HepG2 (cell line): ENCODE measurements around the gene HPD. TPM values are rescaled to one million over a fixed set of nuclear protein-coding genes. Genes with fewer than 3 reads are reported as not detected.

Experiments
- AHR ChIP-seq: IDR thresholded peaks from 2 replicates; pipeline ENCODE4 v1.6.1; 2018; ENCODE audit warnings: missing genetic modification reagents, missing compliant biosample characterization
- ARNTL ChIP-seq: sonication (generic); formaldehyde crosslinking; IDR thresholded peaks from 2 replicates; pipeline ENCODE4 v1.4.0; 2020; ENCODE audit warnings: mild to moderate bottlenecking, missing genetic modification reagents
- CBX5 ChIP-seq: sonication (generic); formaldehyde crosslinking; IDR thresholded peaks from 2 replicates; pipeline ENCODE4 v1.4.0; 2020; ENCODE audit warnings: missing genetic modification reagents, borderline replicate concordance
- E2F2 ChIP-seq: sonication (generic); formaldehyde crosslinking; IDR thresholded peaks from 2 replicates; pipeline ENCODE4 v1.4.0; 2020; ENCODE audit warnings: missing genetic modification reagents, borderline replicate concordance
- GABPA ChIP-seq, 2 experiments: IDR thresholded peaks; 2 replicates each; pipeline ENCODE4 v1.6.1; 2011 to 2016; ENCODE audit warnings: low read depth in 2 of 2, low read length in 1 of 2, missing biosample characterization in 1 of 2, missing genetic modification characterization in 1 of 2
- GATAD1 ChIP-seq: IDR thresholded peaks from 2 replicates; pipeline ENCODE4 v1.6.1; 2016; ENCODE audit warnings: missing genetic modification reagents, missing compliant biosample characterization
- HNRNPK ChIP-seq: fragments of 200-400 bp; formaldehyde crosslinking; IDR thresholded peaks from 2 replicates; pipeline ENCODE4 v1.6.1; 2018; ENCODE audit warnings: low read length, low read depth, moderate library complexity, mild to moderate bottlenecking; ENCODE audit not compliant: poor library complexity, severe bottlenecking
- HOXA3 ChIP-seq: sonication (generic); formaldehyde crosslinking; IDR thresholded peaks from 2 replicates; pipeline ENCODE4 v1.5.0; 2020; ENCODE audit warnings: missing genetic modification reagents
- KLF16 ChIP-seq, 2 experiments: sonication (generic) in 1 of 2; formaldehyde crosslinking in 1 of 2; IDR thresholded peaks; 2 replicates each; pipeline versions ENCODE4 v1.6.1 to v1.8.0; 2016 to 2023; ENCODE audit warnings: missing genetic modification reagents in 2 of 2, missing compliant biosample characterization in 1 of 2
- NCOA2 ChIP-seq: sonication (generic); formaldehyde crosslinking; IDR thresholded peaks from 2 replicates; pipeline ENCODE4 v1.8.0; 2022; ENCODE audit warnings: inconsistent platforms
- NR2F6 ChIP-seq, 2 experiments: IDR thresholded peaks; 2 replicates each; pipeline ENCODE4 v1.6.1; 2016; ENCODE audit warnings: antibody characterized with exemption in 1 of 2, mild to moderate bottlenecking in 1 of 2
- SNAPC2 ChIP-seq: sonication (generic); formaldehyde crosslinking; IDR thresholded peaks from 2 replicates; pipeline ENCODE4 v1.8.1; 2022; ENCODE audit warnings: mild to moderate bottlenecking, missing genetic modification reagents
- SOX13 ChIP-seq, 3 experiments: fragments of 450-650 bp in 1 of 3; sonication (generic) in 1 of 3; formaldehyde crosslinking in 1 of 3; IDR thresholded peaks in 2 of 3; conservative IDR thresholded peaks in 1 of 3; 2 replicates each; pipeline versions ENCODE4 v1.5.0 to v1.6.1; 2016 to 2020; ENCODE audit warnings: antibody characterized with exemption in 1 of 3, mild to moderate bottlenecking in 1 of 3, missing compliant biosample characterization in 1 of 3, missing genetic modification reagents in 1 of 3, moderate library complexity in 1 of 3
- SP5 ChIP-seq: IDR thresholded peaks from 2 replicates; pipeline ENCODE4 v1.6.1; 2016; ENCODE audit warnings: low read depth, borderline replicate concordance
- TIGD3 ChIP-seq: sonication (generic); formaldehyde crosslinking; IDR thresholded peaks from 2 replicates; pipeline ENCODE4 v1.5.1; 2020; ENCODE audit warnings: mild to moderate bottlenecking, missing genetic modification reagents, borderline replicate concordance
- XBP1 ChIP-seq: sonication (generic); formaldehyde crosslinking; IDR thresholded peaks from 2 replicates; pipeline ENCODE4 v1.5.0; 2020; ENCODE audit warnings: missing genetic modification reagents
- ZNF143 ChIP-seq: sonication (generic); formaldehyde crosslinking; IDR thresholded peaks from 2 replicates; pipeline ENCODE4 v1.4.0; 2020; ENCODE audit warnings: missing genetic modification reagents
- ZNF205 ChIP-seq: IDR thresholded peaks from 2 replicates; pipeline ENCODE4 v1.6.1; 2018; ENCODE audit warnings: missing biosample characterization, missing genetic modification reagents
- ZNF24 ChIP-seq: fragments of 450-650 bp; IDR thresholded peaks from 2 replicates; pipeline ENCODE4 v1.6.1; 2017; ENCODE audit warnings: antibody characterized with exemption, mild to moderate bottlenecking
- ZNF256 ChIP-seq: sonication (generic); formaldehyde crosslinking; conservative IDR thresholded peaks from 2 replicates; pipeline ENCODE4 v1.4.0; 2020; ENCODE audit warnings: missing genetic modification reagents
- ZNF431 ChIP-seq: sonication (generic); formaldehyde crosslinking; IDR thresholded peaks from 2 replicates; pipeline ENCODE4 v1.9.0; 2022; ENCODE audit warnings: missing genetic modification reagents, low read depth, mild to moderate bottlenecking, borderline replicate concordance
- ZNF567 ChIP-seq: sonication (generic); formaldehyde crosslinking; IDR thresholded peaks from 2 replicates; pipeline ENCODE4 v1.8.1; 2023; ENCODE audit warnings: mild to moderate bottlenecking, missing genetic modification reagents, borderline replicate concordance
- polyA plus RNA-seq, 8 experiments: library from polyadenylated mRNA; depleted of rRNA in 3 of 8; stranded (reverse) in 7 of 8; unstranded in 1 of 8; fragments of >200 nt; fragmentation: Illumina TruSeq in 4 of 8; extraction: Trizol in 4 of 8; gene quantifications; 2 replicates each; pipeline versions ENCODE4 v1.2.1 to v1.2.3, GENCODE V29; 2011 to 2016; ENCODE audit warnings: low read depth in 4 of 8, missing spikeins in 1 of 8, mixed read lengths in 1 of 8; ENCODE audit not compliant: insufficient read depth in 1 of 8
- total RNA-seq, 5 experiments: library from RNA; depleted of rRNA; stranded (reverse); fragments of >200 nt; fragmentation: Illumina TruSeq; extraction: Trizol; gene quantifications; 2 replicates each; pipeline ENCODE4 v1.2.3, GENCODE V29; 2016; ENCODE audit warnings: low read depth in 1 of 5
- TF ChIP-seq, protein P1 (sequence below): sonication (generic); formaldehyde crosslinking; IDR thresholded peaks from 2 replicates; pipeline ENCODE4 v1.4.0; 2020; ENCODE audit warnings: missing genetic modification reagents

The HPD gene
- total and polyA plus RNA-seq, 2 of the 13 experiments (the other 11 are each of a cell fraction or from before 2014, with no cell fraction given), result 120 to 195 TPM

GRCh38 chr12:121797937-121798786 is 60.5 kb downstream of the HPD start (continued):
- no peak for TF ChIP-seq KLF16 (CRISPR knock-in tag; IDR thresholded peaks at IDR 0.05)
- peak; percentile 46; the same call in 1 of the 2 replicates for TF ChIP-seq ZNF431
- 0 out of 2 replicates have a peak, but pooled peaks have one; percentile 52 for TF ChIP-seq SP5 (CRISPR knock-in tag)
- no peak for TF ChIP-seq HNRNPK
- peak; percentile 97 for TF ChIP-seq ARNTL (CRISPR knock-in tag)
- TF ChIP-seq GABPA (IDR thresholded peaks at IDR 0.05; ENCODE audit: low read depth, low read length), result no peak
- TF ChIP-seq GABPA (CRISPR knock-in tag; IDR thresholded peaks at IDR 0.05; ENCODE audit: low read depth), result 0 out of 2 replicates have a peak, but pooled peaks have one; percentile 26
- TF ChIP-seq GATAD1 (CRISPR knock-in tag), result peak; percentile 18; the same call in 1 of the 2 replicates
- TF ChIP-seq SNAPC2, result no peak
- no peak for TF ChIP-seq E2F2
- no peak for TF ChIP-seq NR2F6 (IDR thresholded peaks at IDR 0.05)
- TF ChIP-seq NR2F6 (CRISPR knock-in tag; IDR thresholded peaks at IDR 0.05), result peak; percentile 69; the same call in 1 of the 2 replicates
- TF ChIP-seq TIGD3, result no peak
- peak; percentile 21; the same call in 1 of the 2 replicates for TF ChIP-seq AHR (CRISPR knock-in tag)
- TF ChIP-seq ZNF205 (CRISPR knock-in tag), result peak; percentile 52; the same call in 1 of the 2 replicates
- peak; percentile 55; the same call in 1 of the 2 replicates for TF ChIP-seq HOXA3 (CRISPR knock-in tag)
- TF ChIP-seq, protein P1, sequence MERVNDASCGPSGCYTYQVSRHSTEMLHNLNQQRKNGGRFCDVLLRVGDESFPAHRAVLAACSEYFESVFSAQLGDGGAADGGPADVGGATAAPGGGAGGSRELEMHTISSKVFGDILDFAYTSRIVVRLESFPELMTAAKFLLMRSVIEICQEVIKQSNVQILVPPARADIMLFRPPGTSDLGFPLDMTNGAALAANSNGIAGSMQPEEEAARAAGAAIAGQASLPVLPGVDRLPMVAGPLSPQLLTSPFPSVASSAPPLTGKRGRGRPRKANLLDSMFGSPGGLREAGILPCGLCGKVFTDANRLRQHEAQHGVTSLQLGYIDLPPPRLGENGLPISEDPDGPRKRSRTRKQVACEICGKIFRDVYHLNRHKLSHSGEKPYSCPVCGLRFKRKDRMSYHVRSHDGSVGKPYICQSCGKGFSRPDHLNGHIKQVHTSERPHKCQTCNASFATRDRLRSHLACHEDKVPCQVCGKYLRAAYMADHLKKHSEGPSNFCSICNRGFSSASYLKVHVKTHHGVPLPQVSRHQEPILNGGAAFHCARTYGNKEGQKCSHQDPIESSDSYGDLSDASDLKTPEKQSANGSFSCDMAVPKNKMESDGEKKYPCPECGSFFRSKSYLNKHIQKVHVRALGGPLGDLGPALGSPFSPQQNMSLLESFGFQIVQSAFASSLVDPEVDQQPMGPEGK (CRISPR knock-in tag), result peak; percentile 92
- TF ChIP-seq ZNF143 (CRISPR knock-in tag), result peak; percentile 33; the same call in 1 of the 2 replicates
- TF ChIP-seq NCOA2 (CRISPR knock-in tag), result no peak
- TF ChIP-seq ZNF256 (CRISPR knock-in tag), result no peak
- no peak for TF ChIP-seq CBX5 (CRISPR knock-in tag)
- no peak for TF ChIP-seq XBP1
- TF ChIP-seq SOX13 (IDR thresholded peaks at IDR 0.05), result no peak
- TF ChIP-seq SOX13 (CRISPR knock-in tag; conservative IDR thresholded peaks at IDR 0.05 in 1 of 2, IDR thresholded peaks at IDR 0.05 in 1 of 2), result peak in 1 of 2 experiments; percentile 52; a peak in 2 of 4 replicates
- TF ChIP-seq ZNF567 (CRISPR knock-in tag), result 0 out of 2 replicates have a peak, but pooled peaks have one; percentile 52
- no peak for TF ChIP-seq ZNF24
